HUES48 (cell line): ENCODE measurements around the gene OSBPL1A.

Experiments
- H3K27ac ChIP-seq: one replicate; pipeline ENCODE4 v1.7.0; 2013; ENCODE audit warnings: low read depth, low read length, inconsistent platforms
- H3K27me3 ChIP-seq: 2 replicates; pipeline ENCODE4 v1.6.1; 2013; ENCODE audit warnings: mild to moderate bottlenecking, low read length; ENCODE audit not compliant: control insufficient read depth, insufficient read depth
- H3K36me3 ChIP-seq: 2 replicates; pipeline ENCODE4 v1.6.1; 2013; ENCODE audit warnings: low read length; ENCODE audit not compliant: control insufficient read depth, insufficient read depth
- H3K4me1 ChIP-seq: 2 replicates; pipeline ENCODE4 v1.6.1; 2013; ENCODE audit warnings: mild to moderate bottlenecking, low read length; ENCODE audit not compliant: control insufficient read depth, insufficient read depth
- H3K4me3 ChIP-seq: 2 replicates; pipeline ENCODE4 v1.5.1; 2013; ENCODE audit warnings: mild to moderate bottlenecking, low read depth, low read length
- H3K9ac ChIP-seq: 2 replicates; pipeline ENCODE4 v1.6.1; 2013; ENCODE audit warnings: mild to moderate bottlenecking, low read depth, low read length, moderate library complexity
- H3K9me3 ChIP-seq: 2 replicates; pipeline ENCODE4 v1.6.1; 2013; ENCODE audit warnings: low read length; ENCODE audit not compliant: control insufficient read depth, insufficient read depth

The OSBPL1A gene

DNA sequence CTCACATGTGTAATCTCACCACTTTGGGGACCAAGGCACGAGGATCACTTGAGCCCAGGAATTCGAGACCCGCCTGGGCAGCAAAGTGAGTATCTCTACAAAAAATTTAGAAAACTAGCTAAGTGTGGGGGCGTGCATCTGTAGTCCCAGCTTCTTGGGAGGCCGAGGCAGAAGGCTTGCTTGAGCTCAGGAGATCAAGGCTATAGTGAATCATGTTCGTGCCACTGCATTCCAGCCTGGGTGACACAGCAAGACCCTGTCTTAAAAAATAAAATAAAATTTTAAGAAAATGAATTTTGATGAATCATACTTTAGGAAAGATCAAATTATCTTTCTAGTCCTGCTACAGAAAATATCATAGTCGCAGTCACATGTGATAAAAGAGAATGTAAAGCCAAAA is 211.8 kb downstream of the OSBPL1A start:
- no peaks in the 10 kb centered on the region for H3K9me3 ChIP-seq
- no peaks in the 10 kb centered on the region for H3K27me3 ChIP-seq
- no peak overlapping the region for H3K27ac ChIP-seq
- H3K9ac ChIP-seq = no peak overlapping the region
- 0 out of 2 replicates have a peak, but pooled peaks cover 5% of the 10 kb centered on the region for H3K4me1 ChIP-seq
- no peak overlapping the region for H3K4me3 ChIP-seq
- peaks cover 8% of the 10 kb centered on the region for H3K36me3 ChIP-seq

DNA sequence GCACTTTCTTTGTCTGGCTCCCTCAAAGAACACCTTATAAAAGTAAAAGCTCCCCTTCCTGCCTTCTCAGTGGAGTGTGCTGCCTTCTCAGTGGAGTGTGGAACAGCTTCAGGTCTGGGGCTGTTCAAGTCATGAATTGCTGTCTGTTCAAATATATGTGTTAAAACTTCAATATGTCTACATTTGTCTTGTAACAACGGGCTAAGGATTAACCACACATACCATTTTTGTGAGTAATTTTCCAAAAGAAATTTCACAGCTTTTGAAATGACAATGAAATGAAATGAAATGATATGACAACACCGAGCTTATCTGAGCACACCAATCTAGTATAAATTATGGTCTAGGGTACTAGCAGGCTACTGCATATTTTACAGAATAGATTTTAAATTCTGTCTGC is 215.8 kb downstream of the OSBPL1A start:
- Histone ChIP-seq H3K9ac (no peak overlapping the region), H3K4me3 (no peak overlapping the region), H3K9me3 (no peaks in the 10 kb centered on the region), H3K27ac (no peak overlapping the region), H3K36me3 (peaks cover 14% of the 10 kb centered on the region; the same call in 1 of the 2 replicates), H3K4me1 (peaks cover 7% of the 10 kb centered on the region; the same call in 1 of the 2 replicates), H3K27me3 (no peaks in the 10 kb centered on the region)

DNA sequence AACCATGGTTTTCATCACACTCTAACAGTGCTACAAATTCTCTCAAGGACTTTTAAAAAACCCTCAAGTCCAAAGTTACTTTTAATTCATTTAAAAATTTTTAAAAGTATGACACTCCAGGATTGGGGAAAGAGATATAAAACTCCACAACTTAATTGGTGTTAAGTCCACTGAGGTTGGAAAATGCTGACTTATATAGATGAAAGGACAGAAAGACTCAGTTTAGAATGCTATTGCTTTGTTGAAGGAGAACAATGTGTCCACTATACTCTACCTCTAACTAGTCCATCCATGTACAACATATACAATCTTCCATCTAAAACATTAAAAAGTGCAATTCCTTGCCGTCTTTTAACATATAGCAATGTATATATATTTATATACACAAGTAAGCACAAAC is 217.6 kb downstream of the OSBPL1A start:
- H3K36me3 ChIP-seq = peaks cover 20% of the 10 kb centered on the region; the same call in 1 of the 2 replicates
- no peak overlapping the region for H3K9ac ChIP-seq
- no peaks in the 10 kb centered on the region for H3K9me3 ChIP-seq
- H3K4me1 ChIP-seq = peaks cover 7% of the 10 kb centered on the region; the same call in 1 of the 2 replicates
- H3K27ac ChIP-seq = no peak overlapping the region
- no peak overlapping the region for H3K4me3 ChIP-seq
- no peaks in the 10 kb centered on the region for H3K27me3 ChIP-seq

DNA sequence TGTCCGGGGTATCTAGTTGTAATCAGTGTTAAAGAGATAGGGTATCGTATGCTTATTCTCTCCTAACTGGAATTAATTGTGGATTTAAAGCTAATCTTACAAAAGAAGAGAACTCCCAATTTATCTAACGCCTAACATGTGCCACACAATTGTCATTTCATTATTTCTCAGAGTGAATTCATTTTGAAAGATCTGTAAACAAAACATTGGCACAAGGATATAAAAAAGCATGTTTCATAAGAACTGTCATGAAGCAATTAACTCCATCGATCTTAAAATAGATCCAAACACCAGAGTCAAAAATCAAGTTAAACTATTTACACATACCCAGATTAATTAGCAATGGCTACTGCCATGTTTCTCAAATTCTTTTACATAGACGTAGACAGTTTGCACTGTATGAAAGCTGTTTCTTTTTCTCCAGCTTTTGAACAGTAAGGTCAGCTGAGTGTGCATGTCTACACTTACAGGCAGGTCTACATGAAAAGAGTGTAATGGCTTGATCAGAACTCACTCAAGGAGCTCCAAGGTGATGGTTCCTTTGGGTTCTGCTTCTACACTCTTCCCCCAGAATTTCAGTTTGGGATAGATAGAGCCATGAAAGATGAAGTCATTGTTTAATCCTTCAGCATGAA is 220.0 kb downstream of the OSBPL1A start:
- Histone ChIP-seq H3K4me3 (no peak overlapping the region), H3K27ac (no peak overlapping the region), H3K27me3 (no peaks in the 10 kb centered on the region), H3K36me3 (peaks cover 27% of the 10 kb centered on the region), H3K4me1 (peaks cover 7% of the 10 kb centered on the region; the same call in 1 of the 2 replicates), H3K9me3 (no peaks in the 10 kb centered on the region), H3K9ac (no peak overlapping the region)

DNA sequence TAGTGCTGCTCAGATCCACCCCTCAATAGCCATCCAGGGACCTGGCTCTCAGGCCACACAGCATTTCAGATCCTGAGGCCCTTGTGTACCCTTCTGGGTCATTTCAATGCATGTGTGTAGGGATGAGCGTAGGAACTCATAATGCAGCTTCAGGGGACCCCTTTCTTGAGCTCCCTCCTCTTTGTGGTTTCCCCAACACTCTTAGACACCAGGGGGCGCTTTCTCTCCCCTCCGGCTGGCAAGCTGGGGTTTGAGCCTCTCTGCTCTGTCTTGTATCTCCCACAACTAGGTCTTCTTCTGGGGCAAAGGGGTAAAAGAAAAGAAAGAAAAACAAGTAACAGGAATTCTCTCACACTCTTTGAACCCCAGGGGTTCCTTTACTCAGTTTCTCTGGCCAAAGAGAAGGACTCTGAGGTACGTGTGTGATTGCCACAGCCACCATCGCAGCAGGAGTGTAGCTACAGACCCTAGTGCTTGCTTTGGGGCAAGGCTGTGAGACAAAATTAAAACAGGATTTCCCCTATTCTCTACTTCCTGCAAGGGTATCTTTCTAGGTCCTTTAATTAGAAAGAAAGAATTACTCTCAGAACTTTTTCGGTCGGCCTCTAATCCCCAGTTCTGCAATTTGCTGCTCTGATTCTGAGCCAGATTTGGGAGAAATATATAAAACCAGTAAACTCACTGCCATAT is 220.8 kb downstream of the OSBPL1A start:
- H3K4me1 ChIP-seq = peaks cover 7% of the 10 kb centered on the region; the same call in 1 of the 2 replicates
- H3K9ac ChIP-seq = no peak overlapping the region
- H3K9me3 ChIP-seq = no peaks in the 10 kb centered on the region
- H3K27ac ChIP-seq = no peak overlapping the region
- no peak overlapping the region for H3K4me3 ChIP-seq
- H3K27me3 ChIP-seq = no peaks in the 10 kb centered on the region
- peaks cover 27% of the 10 kb centered on the region for H3K36me3 ChIP-seq

DNA sequence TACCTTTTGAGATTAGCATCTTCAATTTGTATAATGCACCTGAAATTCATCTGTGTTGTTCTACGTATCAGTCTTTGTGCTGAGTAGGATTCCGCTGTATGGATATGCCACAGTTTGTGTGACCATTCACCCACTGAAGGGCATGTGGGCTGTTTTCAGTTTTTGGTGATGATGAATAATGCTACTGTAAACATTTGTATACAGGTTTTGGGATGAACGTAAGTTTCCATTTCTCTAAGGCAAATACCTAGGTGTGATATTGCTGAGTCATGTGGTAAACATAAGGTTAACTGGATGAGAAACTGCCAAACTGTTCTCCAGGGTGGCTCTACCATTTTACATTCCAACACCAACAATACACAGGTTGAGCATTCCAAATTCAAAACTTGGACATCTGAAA is 223.6 kb downstream of the OSBPL1A start:
- Histone ChIP-seq H3K4me3 (no peak overlapping the region), H3K27me3 (no peaks in the 10 kb centered on the region), H3K36me3 (peaks cover 33% of the 10 kb centered on the region), H3K9ac (no peak overlapping the region), H3K9me3 (no peaks in the 10 kb centered on the region), H3K27ac (no peak overlapping the region), H3K4me1 (peaks cover 2% of the 10 kb centered on the region; the same call in 1 of the 2 replicates)

DNA sequence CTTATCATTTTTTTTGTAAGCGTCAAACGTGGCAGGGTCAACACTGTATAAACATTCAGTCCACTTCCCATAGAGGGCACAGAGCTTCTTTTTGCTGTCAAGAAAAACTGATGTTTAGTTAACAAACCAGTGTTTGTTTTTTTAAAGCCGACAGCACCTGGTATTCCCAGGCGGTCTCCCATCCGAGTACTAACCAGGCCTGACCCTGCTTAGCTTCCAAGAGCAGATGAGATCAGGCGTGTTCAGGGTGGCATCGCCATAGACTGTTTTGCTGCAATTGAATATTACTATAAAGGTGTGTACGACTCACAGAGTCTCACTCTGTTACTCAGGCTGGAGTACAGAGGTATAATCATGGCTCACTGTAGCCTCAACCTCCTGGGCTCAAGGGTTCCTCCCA is 227.3 kb downstream of the OSBPL1A start:
- Histone ChIP-seq H3K27me3 (no peaks in the 10 kb centered on the region), H3K4me1 (no peaks in the 10 kb centered on the region), H3K9me3 (no peaks in the 10 kb centered on the region), H3K9ac (no peak overlapping the region), H3K36me3 (peaks cover 52% of the 10 kb centered on the region), H3K27ac (no peak overlapping the region), H3K4me3 (no peak overlapping the region)

DNA sequence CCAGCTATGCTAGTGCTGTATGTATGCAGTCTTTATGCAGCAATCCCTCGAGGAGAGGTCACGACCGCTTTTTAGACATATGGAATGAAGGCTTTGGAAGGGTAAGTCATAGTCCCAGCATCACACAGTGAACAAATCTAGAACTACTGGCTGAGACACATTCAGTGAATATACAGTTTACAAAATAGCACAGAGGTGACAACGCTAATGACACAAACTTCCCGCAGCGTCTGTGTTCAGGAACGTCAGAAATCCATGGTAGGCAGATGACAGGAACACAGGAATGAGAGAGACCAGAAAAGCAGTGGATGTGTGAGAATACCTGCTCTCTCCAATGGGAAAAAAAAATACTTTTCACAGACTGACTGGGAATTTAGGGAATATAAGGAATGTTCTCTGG is 229.1 kb downstream of the OSBPL1A start:
- Histone ChIP-seq H3K9me3 (no peaks in the 10 kb centered on the region), H3K9ac (no peak overlapping the region), H3K36me3 (peaks cover 60% of the 10 kb centered on the region), H3K27me3 (no peaks in the 10 kb centered on the region), H3K27ac (no peak overlapping the region), H3K4me3 (no peak overlapping the region), H3K4me1 (no peaks in the 10 kb centered on the region)

DNA sequence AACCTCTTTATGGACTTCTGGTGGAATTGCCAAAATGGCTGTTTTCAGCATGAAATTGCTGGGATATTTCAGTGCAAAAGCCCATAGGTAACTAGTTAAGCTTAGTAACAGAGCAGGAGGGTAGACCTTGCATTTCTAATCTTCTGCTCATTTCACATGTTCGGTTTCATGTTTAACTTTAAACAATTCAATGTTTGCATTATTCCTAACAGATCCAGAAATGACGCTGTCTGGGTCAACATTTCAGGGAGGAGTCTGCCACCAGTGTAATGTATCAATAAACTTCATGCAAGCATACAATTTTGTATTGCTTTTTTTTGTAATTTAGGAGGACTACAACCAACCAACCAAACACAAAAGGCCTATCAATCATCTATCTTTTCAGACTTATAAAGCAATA is 236.3 kb downstream of the OSBPL1A start:
- Histone ChIP-seq H3K9me3 (no peaks in the 10 kb centered on the region), H3K9ac (no peak overlapping the region), H3K27me3 (no peaks in the 10 kb centered on the region), H3K27ac (no peak overlapping the region), H3K4me1 (no peaks in the 10 kb centered on the region), H3K36me3 (peaks cover 91% of the 10 kb centered on the region), H3K4me3 (no peak overlapping the region)

DNA sequence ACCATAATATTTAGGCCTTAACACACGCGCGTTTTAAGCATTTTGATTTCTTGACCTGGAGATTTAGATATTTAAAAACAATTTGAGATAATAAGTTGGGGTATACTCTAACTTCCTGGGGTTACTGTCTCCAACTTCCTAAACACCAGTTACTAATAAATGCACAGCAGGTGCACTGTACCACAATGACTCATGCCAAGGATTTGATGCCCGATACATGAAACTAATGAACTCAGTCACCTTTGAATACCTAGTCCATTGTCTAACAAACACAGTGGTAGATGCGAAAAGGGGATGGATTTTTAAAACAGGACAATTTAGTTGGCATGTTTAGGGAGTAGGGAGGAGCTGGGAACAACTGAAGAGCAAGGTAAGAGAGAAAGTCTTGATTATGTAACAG is 237.5 kb downstream of the OSBPL1A start:
- Histone ChIP-seq H3K4me3 (no peak overlapping the region), H3K27ac (no peak overlapping the region), H3K4me1 (no peaks in the 10 kb centered on the region), H3K9me3 (no peaks in the 10 kb centered on the region), H3K27me3 (no peaks in the 10 kb centered on the region), H3K36me3 (peaks cover 88% of the 10 kb centered on the region), H3K9ac (no peak overlapping the region)

DNA sequence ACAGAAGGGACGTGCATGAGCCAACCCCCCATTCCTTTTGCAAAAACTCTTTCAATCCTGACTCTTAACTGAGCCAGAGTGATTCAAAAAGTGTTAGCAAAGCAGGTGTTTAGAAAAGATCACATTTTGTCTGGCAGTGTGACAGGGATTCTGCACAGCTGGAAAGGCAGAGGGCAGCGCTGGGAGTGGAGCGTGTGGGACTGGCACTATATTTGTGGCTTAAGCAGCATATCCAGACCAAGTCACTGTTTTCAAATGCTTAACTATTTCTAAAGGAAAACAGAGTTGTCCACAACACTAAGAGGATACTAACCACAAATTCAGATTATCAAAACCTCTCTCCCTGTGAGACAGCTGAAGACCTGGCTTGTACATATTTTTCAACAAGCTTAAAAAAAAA is 239.8 kb downstream of the OSBPL1A start:
- Histone ChIP-seq H3K9me3 (no peaks in the 10 kb centered on the region), H3K4me1 (no peaks in the 10 kb centered on the region), H3K4me3 (no peak overlapping the region), H3K36me3 (peaks cover 82% of the 10 kb centered on the region), H3K27me3 (no peaks in the 10 kb centered on the region), H3K27ac (no peak overlapping the region), H3K9ac (no peak overlapping the region)
